Measurements from ENCODE around the gene ARHGEF17. TPM values are rescaled to one million over a fixed set of nuclear protein-coding genes. Genes with fewer than 3 reads are reported as not detected.
A peak's percentile ranks its signal among the peaks of the same experiment; 100 is the strongest.

The ARHGEF17 gene
- total RNA-seq, 1 donor from 2014 or later, result 19.9 TPM

DNA sequence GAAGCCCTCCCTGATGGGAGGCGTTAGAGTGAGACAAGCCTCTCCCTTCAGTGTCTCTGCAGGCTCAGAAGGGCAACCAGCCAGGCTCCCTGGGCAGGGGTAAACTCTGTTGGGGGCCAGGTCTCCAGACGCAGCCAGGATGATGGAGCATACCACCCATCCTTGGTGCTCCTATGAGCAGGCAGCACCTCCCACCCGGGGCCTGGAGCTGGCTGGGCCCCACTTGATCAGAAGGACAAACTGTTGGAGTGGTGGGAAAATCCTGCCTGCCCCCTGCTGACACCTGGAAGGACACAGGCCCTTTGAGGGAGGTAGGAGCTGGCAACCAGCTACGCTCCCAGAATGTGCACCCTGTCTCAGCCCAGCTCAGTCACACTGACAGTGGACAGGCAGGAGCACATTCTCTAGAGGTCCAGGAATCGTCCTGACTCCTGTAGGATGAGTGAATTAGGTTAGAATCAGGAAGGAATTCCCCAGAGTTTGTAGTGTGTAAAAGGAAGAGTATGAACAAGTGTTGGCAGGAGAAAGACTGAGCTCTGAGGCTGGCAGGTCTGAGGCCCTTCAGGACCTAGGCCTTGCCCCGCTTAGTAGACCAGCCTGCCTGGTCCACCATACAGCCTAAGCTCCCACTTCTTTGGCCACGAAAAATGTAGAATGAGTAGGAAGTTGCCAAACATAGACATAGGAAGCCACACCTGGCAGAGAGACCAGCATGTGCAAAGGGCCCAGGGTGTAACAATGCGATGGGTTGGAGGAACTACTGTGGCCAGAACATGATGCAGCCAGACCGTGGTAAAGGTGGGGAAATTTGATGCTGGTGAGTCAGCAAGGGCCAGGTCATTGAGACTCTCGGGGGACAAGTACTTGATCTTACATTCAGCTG is 19.1 kb downstream of the ARHGEF17 start:
- H3K27me3 Mint-ChIP-seq (ENCODE audit: insufficient read depth, low read depth), result peaks cover 15% of the 10 kb centered on the region
- Histone ChIP-seq H3K27ac (no peak overlapping the region), H3K9me3 (ENCODE audit: low read depth) (no peaks in the 10 kb centered on the region), H3K4me2 (no peak overlapping the region), H3K27me3 (no peaks in the 10 kb centered on the region), H2AFZ (replicated peaks) (no peak overlapping the region), H3K9ac (no peak overlapping the region), H3K4me3 (no peak overlapping the region), H4K20me1 (ENCODE audit: low read depth) (peaks cover 44% of the 10 kb centered on the region), H3K4me1 (peaks cover 77% of the 10 kb centered on the region), H3F3A (ENCODE audit: low read depth) (peaks cover 28% of the 10 kb centered on the region), H3K79me2 (ENCODE audit: low read depth) (peaks cover 57% of the 10 kb centered on the region), H3K36me3 (no peaks in the 10 kb centered on the region)
- H3K4me3 Mint-ChIP-seq, result no peak overlapping the region
- no peaks in the 10 kb centered on the region for H3K9me3 Mint-ChIP-seq
- H3K36me3 Mint-ChIP-seq, result peaks cover 8% of the 10 kb centered on the region
- peak overlapping the region; percentile 88 for H3K27ac Mint-ChIP-seq
- no peak for TF ChIP-seq EZH2 (IDR thresholded peaks at IDR 0.05)
- TF ChIP-seq, protein P1, sequence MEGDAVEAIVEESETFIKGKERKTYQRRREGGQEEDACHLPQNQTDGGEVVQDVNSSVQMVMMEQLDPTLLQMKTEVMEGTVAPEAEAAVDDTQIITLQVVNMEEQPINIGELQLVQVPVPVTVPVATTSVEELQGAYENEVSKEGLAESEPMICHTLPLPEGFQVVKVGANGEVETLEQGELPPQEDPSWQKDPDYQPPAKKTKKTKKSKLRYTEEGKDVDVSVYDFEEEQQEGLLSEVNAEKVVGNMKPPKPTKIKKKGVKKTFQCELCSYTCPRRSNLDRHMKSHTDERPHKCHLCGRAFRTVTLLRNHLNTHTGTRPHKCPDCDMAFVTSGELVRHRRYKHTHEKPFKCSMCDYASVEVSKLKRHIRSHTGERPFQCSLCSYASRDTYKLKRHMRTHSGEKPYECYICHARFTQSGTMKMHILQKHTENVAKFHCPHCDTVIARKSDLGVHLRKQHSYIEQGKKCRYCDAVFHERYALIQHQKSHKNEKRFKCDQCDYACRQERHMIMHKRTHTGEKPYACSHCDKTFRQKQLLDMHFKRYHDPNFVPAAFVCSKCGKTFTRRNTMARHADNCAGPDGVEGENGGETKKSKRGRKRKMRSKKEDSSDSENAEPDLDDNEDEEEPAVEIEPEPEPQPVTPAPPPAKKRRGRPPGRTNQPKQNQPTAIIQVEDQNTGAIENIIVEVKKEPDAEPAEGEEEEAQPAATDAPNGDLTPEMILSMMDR (IDR thresholded peaks at IDR 0.05), result no peak
- no peak for TF ChIP-seq EZH2phosphoT487 (IDR thresholded peaks at IDR 0.05)
- H3K4me1 Mint-ChIP-seq, result peaks cover 89% of the 10 kb centered on the region
- DNase-seq (ENCODE audit: low spot score), result no peak

DNA sequence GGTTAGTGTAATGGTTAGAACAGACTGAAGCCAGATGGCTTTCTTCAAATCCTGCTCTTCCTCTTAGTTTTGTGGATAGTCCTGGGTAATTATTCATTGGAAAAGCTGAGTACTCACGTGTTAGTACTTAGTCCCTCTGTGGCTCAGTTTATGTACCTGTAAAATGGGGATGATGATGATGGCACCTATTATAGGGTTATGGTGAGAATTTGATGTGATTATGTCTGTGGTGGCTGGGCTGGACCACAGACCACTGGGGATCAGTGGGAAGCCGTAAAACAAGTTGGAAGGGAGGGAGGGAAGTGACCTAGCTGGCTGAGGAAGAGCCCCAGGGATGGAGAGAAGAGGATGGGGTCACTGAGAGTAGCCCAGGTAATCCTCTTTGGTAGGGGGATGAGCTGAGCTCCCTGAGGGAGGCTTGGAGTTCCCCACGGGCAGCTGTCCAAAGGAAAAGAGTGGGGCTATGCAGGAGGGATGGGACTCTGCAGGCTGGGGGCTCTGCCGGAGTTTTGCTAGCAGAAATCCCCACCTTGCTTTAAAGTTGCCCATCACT is 19.8 kb downstream of the ARHGEF17 start:
- Mint-ChIP-seq H3K27ac (peak overlapping the region; percentile 88), H3K36me3 (peaks cover 8% of the 10 kb centered on the region), H3K4me1 (peaks cover 89% of the 10 kb centered on the region), H3K9me3 (no peaks in the 10 kb centered on the region), H3K4me3 (no peak overlapping the region), H3K27me3 (ENCODE audit: insufficient read depth, low read depth) (peaks cover 13% of the 10 kb centered on the region)
- H3K27ac ChIP-seq, result peak overlapping the region; percentile 33
- H2AFZ ChIP-seq (replicated peaks), result no peak overlapping the region
- peaks cover 42% of the 10 kb centered on the region for H4K20me1 ChIP-seq (ENCODE audit: low read depth)
- H3K4me1 ChIP-seq, result peaks cover 77% of the 10 kb centered on the region
- H3F3A ChIP-seq (ENCODE audit: low read depth), result peaks cover 32% of the 10 kb centered on the region
- TF ChIP-seq, protein P1 (IDR thresholded peaks at IDR 0.05), result no peak
- TF ChIP-seq EZH2 (IDR thresholded peaks at IDR 0.05), result no peak
- TF ChIP-seq EZH2phosphoT487 (IDR thresholded peaks at IDR 0.05), result no peak
- H3K9me3 ChIP-seq (ENCODE audit: low read depth), result no peaks in the 10 kb centered on the region
- H3K36me3 ChIP-seq, result no peaks in the 10 kb centered on the region
- DNase-seq (ENCODE audit: low spot score), result no peak
- no peak overlapping the region for H3K9ac ChIP-seq
- H3K27me3 ChIP-seq, result no peaks in the 10 kb centered on the region
- H3K4me3 ChIP-seq, result no peak overlapping the region
- peaks cover 58% of the 10 kb centered on the region for H3K79me2 ChIP-seq (ENCODE audit: low read depth)
- H3K4me2 ChIP-seq, result peak overlapping the region; percentile 25

DNA sequence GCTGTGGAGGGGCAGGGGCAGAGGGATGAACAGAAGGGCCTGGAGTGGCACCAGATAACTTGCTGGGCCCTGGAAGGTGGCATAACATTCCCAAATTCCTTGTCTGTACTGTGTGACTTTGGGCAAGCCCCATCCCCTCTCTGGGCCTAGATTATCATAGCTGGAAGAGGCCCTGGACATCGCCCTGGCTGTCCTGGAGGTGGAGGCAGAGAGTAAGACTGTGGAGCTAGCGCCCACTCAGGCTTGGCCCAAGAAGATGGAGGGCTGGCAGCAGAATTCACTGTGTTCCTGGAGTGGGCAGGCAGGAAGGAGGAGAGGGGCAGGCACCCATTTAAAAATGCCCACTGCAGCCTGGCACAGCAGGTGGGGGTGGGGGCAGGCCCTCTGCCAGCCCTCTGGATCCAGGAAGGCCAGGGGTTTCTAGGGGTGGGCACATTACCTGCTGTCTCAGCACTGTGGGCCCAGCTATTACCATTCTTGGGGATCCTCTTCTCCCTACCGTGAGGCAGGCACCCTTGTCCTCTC is 22.6 kb downstream of the ARHGEF17 start:
- no peak overlapping the region for H2AFZ ChIP-seq (replicated peaks)
- peak overlapping the region; percentile 51 for H3K27ac ChIP-seq
- Mint-ChIP-seq H3K9me3 (no peaks in the 10 kb centered on the region), H3K4me3 (peak overlapping the region; percentile 67), H3K27me3 (ENCODE audit: insufficient read depth, low read depth) (peaks cover 7% of the 10 kb centered on the region), H3K4me1 (peaks cover 91% of the 10 kb centered on the region), H3K27ac (peak overlapping the region; percentile 67), H3K36me3 (peaks cover 2% of the 10 kb centered on the region)
- peaks cover 77% of the 10 kb centered on the region for H3K4me1 ChIP-seq
- no peaks in the 10 kb centered on the region for H3K27me3 ChIP-seq
- peaks cover 40% of the 10 kb centered on the region for H3F3A ChIP-seq (ENCODE audit: low read depth)
- no peaks in the 10 kb centered on the region for H3K9me3 ChIP-seq (ENCODE audit: low read depth)
- H3K79me2 ChIP-seq (ENCODE audit: low read depth), result peaks cover 50% of the 10 kb centered on the region
- peak overlapping the region; percentile 26 for H3K4me3 ChIP-seq
- H3K36me3 ChIP-seq, result no peaks in the 10 kb centered on the region
- peak; percentile 64 for DNase-seq (ENCODE audit: low spot score)
- H4K20me1 ChIP-seq (ENCODE audit: low read depth), result peaks cover 42% of the 10 kb centered on the region
- H3K9ac ChIP-seq, result no peak overlapping the region
- peak overlapping the region; percentile 76 for H3K4me2 ChIP-seq
- no peak for TF ChIP-seq EZH2 (IDR thresholded peaks at IDR 0.05)
- TF ChIP-seq, protein P1 (IDR thresholded peaks at IDR 0.05), result peak; percentile 46

Data from neural progenitor cell (in vitro differentiated cells).